Measurements from ENCODE around the gene RNF217. TPM values are rescaled to one million over a fixed set of nuclear protein-coding genes. Genes with fewer than 3 reads are reported as not detected.

The RNF217 gene
- total and polyA plus RNA-seq, 10 donors: 0.89 to 17.1 (median 10.0) TPM

- Histone ChIP-seq H3K4me1 (peaks cover 0 to 5% (median 0%) of the 10 kb centered on the region in 6 donors), H3K36me3 (no peaks in the 10 kb centered on the region), H3K9me3 (peaks cover 0 to 39% (median 33%) of the 10 kb centered on the region in 8 donors), H3K4me3 (no peak overlapping the region), H3K27ac (no peak overlapping the region), H3K27me3 (replicated peaks in 1 of 7) (no peaks in the 10 kb centered on the region)
- WGBS, 5 donors: 94 to 96% (median 96%) methylated on average over 5 of the region's 5 CpGs
- intact Hi-C loops (cut with DNase I; ENCODE audit: low total_unique reads): loop anchor here (5.0 kb wide), 1 partner anchor 225 kb away; no protein-coding TSS in a partner anchor
- TF ChIP-seq POLR2A (IDR thresholded peaks at IDR 0.05) (no peak), POLR2AphosphoS5 (IDR thresholded peaks at IDR 0.05) (no peak)
- TF ChIP-seq, protein P1, sequence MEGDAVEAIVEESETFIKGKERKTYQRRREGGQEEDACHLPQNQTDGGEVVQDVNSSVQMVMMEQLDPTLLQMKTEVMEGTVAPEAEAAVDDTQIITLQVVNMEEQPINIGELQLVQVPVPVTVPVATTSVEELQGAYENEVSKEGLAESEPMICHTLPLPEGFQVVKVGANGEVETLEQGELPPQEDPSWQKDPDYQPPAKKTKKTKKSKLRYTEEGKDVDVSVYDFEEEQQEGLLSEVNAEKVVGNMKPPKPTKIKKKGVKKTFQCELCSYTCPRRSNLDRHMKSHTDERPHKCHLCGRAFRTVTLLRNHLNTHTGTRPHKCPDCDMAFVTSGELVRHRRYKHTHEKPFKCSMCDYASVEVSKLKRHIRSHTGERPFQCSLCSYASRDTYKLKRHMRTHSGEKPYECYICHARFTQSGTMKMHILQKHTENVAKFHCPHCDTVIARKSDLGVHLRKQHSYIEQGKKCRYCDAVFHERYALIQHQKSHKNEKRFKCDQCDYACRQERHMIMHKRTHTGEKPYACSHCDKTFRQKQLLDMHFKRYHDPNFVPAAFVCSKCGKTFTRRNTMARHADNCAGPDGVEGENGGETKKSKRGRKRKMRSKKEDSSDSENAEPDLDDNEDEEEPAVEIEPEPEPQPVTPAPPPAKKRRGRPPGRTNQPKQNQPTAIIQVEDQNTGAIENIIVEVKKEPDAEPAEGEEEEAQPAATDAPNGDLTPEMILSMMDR (IDR thresholded peaks at IDR 0.05 in 8 of 11, conservative IDR thresholded peaks at IDR 0.05 in 3 of 11): no peak
- no peak for DNase-seq
Observed at GRCh38 chr6:125107048-125107447, 144.8 kb downstream of the RNF217 start.

DNA sequence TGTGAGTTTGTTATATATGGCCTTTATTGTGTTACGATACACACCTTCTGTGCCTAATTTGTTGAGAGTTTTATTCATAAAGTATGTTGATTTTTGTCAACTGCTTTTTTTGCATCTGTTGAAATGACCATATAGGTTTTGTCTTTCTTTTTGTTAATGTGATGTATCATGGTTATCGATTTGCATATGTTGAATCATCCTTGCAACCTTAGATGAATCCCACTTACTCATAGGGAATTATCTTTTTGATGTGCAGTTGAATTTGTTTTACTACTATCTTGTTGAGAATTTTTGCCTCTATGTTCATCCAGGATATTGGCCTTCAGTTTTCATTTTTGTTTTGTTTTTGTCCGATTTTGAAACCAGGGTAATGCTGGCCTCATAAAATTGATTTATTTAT lies 145.7 kb downstream of the RNF217 start:
- Histone ChIP-seq H3K9me3 (peaks cover 0 to 48% (median 41%) of the 10 kb centered on the region in 8 donors), H3K4me1 (no peaks in the 10 kb centered on the region), H3K36me3 (no peaks in the 10 kb centered on the region), H3K27ac (no peak overlapping the region), H3K4me3 (no peak overlapping the region), H3K27me3 (replicated peaks in 1 of 7) (no peaks in the 10 kb centered on the region)
- TF ChIP-seq POLR2AphosphoS5 (IDR thresholded peaks at IDR 0.05) (no peak), POLR2A (IDR thresholded peaks at IDR 0.05) (no peak)
- TF ChIP-seq, protein P1 (IDR thresholded peaks at IDR 0.05 in 8 of 11, conservative IDR thresholded peaks at IDR 0.05 in 3 of 11): no peak
- no peak for DNase-seq
- WGBS, 5 donors: 91 to 98% (median 95%) methylated on average over 3 of the region's 3 CpGs
- intact Hi-C loops (cut with DNase I; ENCODE audit: low total_unique reads): loop anchor here (5.0 kb wide), 1 partner anchor 226 kb away; no protein-coding TSS in a partner anchor

DNA sequence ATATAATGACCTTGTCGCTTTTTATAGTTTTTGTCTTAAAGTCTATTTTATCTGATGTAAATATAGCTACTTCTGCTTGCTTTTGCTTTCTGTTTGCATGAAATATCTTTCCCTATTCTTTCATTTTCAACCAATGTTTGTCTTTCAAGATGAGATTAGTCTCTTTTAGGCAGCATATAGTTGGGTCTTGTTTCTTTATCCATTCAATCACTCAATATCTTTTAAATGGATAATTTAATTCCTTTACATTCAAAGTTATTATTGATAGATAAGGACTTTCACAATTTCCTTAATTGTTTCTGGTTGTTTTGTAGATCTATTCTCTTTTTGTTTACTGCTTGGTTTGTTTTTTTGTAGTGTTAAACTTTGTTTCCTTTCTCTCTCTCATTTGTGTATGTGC lies 147.8 kb downstream of the RNF217 start:
- 86 to 95% (median 94%) methylated on average over 1 of the region's 1 CpG for WGBS, 5 donors
- no peaks in the 10 kb centered on the region for H3K36me3 ChIP-seq
- TF ChIP-seq, protein P1 (IDR thresholded peaks at IDR 0.05 in 8 of 11, conservative IDR thresholded peaks at IDR 0.05 in 3 of 11): no peak
- no peak for TF ChIP-seq POLR2A (IDR thresholded peaks at IDR 0.05)
- TF ChIP-seq POLR2AphosphoS5 (IDR thresholded peaks at IDR 0.05): no peak
- no peaks in the 10 kb centered on the region for H3K27me3 ChIP-seq (replicated peaks in 1 of 7)
- H3K4me1 ChIP-seq: no peaks in the 10 kb centered on the region
- H3K4me3 ChIP-seq: no peak overlapping the region
- DNase-seq: no peak
- H3K9me3 ChIP-seq: peaks cover 0 to 49% (median 41%) of the 10 kb centered on the region in 8 donors
- H3K27ac ChIP-seq: no peak overlapping the region
- intact Hi-C loops (cut with DNase I; ENCODE audit: low total_unique reads): no loop called here

DNA sequence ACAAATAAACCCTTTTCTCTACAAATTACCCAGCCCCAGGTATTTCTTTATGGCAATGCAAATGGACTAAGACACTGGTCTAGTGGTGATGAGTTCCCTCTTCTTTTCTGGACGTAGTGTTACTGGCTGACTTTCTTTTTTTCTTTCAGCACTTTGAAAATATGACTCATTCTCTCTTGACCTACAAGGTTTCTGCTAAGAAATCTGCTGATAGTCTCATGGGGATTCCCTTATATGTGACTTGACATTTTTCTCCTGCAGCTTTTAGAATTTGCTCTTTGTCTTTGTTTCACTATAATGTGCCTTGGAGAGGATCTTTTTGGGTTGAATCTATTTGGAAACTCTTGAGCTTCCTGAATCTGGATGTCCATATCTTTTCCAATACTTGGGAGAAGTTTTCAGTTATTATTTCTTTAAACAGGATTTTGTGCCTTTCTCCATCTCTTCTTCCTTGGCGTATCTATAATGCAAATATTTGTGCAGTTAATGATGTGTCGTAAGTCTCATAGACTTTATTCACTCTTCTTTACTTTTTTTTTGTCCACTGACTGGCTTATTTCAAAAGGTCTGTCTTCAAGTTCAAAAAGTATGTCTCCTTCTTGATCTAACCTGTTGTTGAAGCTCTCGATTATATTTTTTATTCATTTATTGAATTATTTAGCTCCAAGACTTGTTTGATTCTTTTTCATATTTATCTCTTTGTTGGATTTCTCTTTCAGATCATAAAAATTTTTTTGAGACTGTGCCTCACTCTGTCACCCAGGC lies 149.2 kb downstream of the RNF217 start:
- WGBS, 5 donors: 91 to 97% (median 96%) methylated on average over 4 of the region's 4 CpGs
- peaks cover 0 to 49% (median 41%) of the 10 kb centered on the region in 8 donors for H3K9me3 ChIP-seq
- no peaks in the 10 kb centered on the region for H3K27me3 ChIP-seq (replicated peaks in 1 of 7)
- intact Hi-C loops (cut with DNase I; ENCODE audit: low total_unique reads): no loop called here
- H3K36me3 ChIP-seq: no peaks in the 10 kb centered on the region
- no peak for DNase-seq
- H3K4me1 ChIP-seq: no peaks in the 10 kb centered on the region
- TF ChIP-seq POLR2A (IDR thresholded peaks at IDR 0.05) (no peak), POLR2AphosphoS5 (IDR thresholded peaks at IDR 0.05) (no peak)
- TF ChIP-seq, protein P1 (IDR thresholded peaks at IDR 0.05 in 8 of 11, conservative IDR thresholded peaks at IDR 0.05 in 3 of 11): no peak
- H3K4me3 ChIP-seq: no peak overlapping the region
- H3K27ac ChIP-seq: no peak overlapping the region
